BLaER1 treated with 17β-estradiol and CSF1 and Interleukin-3, amounts not matched to agents 10 nM and 100 nM (cell line): ENCODE results near the gene G2E3.

Source experiments
- H3K27ac ChIP-seq, 11 experiments: shearing (Covaris generic); formaldehyde crosslinking; 2 replicates each; pipeline ENCODE4 v1.8.1; 2022
- H3K27me3 ChIP-seq, 11 experiments: shearing (Covaris generic); formaldehyde crosslinking; 2 replicates each; pipeline ENCODE4 v1.8.1; 2022
- H3K36me3 ChIP-seq, 11 experiments: shearing (Covaris generic); formaldehyde crosslinking; 2 replicates each; pipeline ENCODE4 v1.8.1; 2022
- H3K4me1 ChIP-seq, 10 experiments: shearing (Covaris generic); formaldehyde crosslinking; 2 replicates each; pipeline ENCODE4 v1.8.1; 2022
- H3K4me2 ChIP-seq, 11 experiments: shearing (Covaris generic); formaldehyde crosslinking; 2 replicates each; pipeline ENCODE4 v1.8.1; 2022
- H3K4me3 ChIP-seq, 10 experiments: shearing (Covaris generic); formaldehyde crosslinking; 2 replicates each; pipeline ENCODE4 v1.8.1; 2022
- H3K9ac ChIP-seq, 11 experiments: shearing (Covaris generic); formaldehyde crosslinking; 2 replicates each; pipeline ENCODE4 v1.8.1; 2022
- H3K9me3 ChIP-seq, 11 experiments: shearing (Covaris generic); formaldehyde crosslinking; replicated peaks in 1 of 11; 2 replicates each; pipeline ENCODE4 v1.8.1; 2022
- H4K20me1 ChIP-seq, 11 experiments: shearing (Covaris generic); formaldehyde crosslinking; 2 replicates each; pipeline ENCODE4 v1.8.1; 2022
- Cebpa-rat ChIP-seq, 11 experiments: shearing (Covaris generic); IDR thresholded peaks; 2 replicates each; pipeline ENCODE4 v1.8.1; 2022

The G2E3 gene

GRCh38 chr14:30645600-30645999 is 86.6 kb downstream of the G2E3 start:
- no peak overlapping the region for H3K4me2 ChIP-seq
- H3K27me3 ChIP-seq = no peaks in the 10 kb centered on the region
- H3K4me3 ChIP-seq = no peak overlapping the region
- H3K4me1 ChIP-seq = no peaks in the 10 kb centered on the region
- peaks cover 0 to 17% (median 0%) of the 10 kb centered on the region in 11 experiments; a peak in 5 of 22 replicates for H4K20me1 ChIP-seq
- peaks cover 67 to 98% (median 85%) of the 10 kb centered on the region in 11 experiments for H3K36me3 ChIP-seq
- no peak overlapping the region for H3K27ac ChIP-seq
- no peak overlapping the region for H3K9ac ChIP-seq
- peaks cover 24 to 35% (median 28%) of the 10 kb centered on the region in 11 experiments for H3K9me3 ChIP-seq
- TF ChIP-seq Cebpa-rat (IDR thresholded peaks at IDR 0.05) = no peak

- no peak overlapping the region for H3K27ac ChIP-seq
- H3K27me3 ChIP-seq = no peaks in the 10 kb centered on the region
- no peak overlapping the region for H3K9ac ChIP-seq
- no peaks in the 10 kb centered on the region for H3K4me1 ChIP-seq
- peaks cover 79 to 98% (median 90%) of the 10 kb centered on the region in 11 experiments for H3K36me3 ChIP-seq
- H3K4me2 ChIP-seq = no peak overlapping the region
- no peak overlapping the region for H3K4me3 ChIP-seq
- TF ChIP-seq Cebpa-rat (IDR thresholded peaks at IDR 0.05) = no peak
- peaks cover 0 to 17% (median 0%) of the 10 kb centered on the region in 11 experiments; a peak in 5 of 22 replicates for H4K20me1 ChIP-seq
- H3K9me3 ChIP-seq = peaks cover 21 to 27% (median 24%) of the 10 kb centered on the region in 11 experiments
These were observed 89.5 kb downstream of the G2E3 start for GRCh38 chr14:30648471-30648870.

- H4K20me1 ChIP-seq = peaks cover 0 to 24% (median under 1%) of the 10 kb centered on the region in 11 experiments; a peak in 8 of 22 replicates
- H3K9me3 ChIP-seq = no peaks in the 10 kb centered on the region
- H3K27ac ChIP-seq = no peak overlapping the region
- H3K4me2 ChIP-seq = no peak overlapping the region
- no peaks in the 10 kb centered on the region for H3K27me3 ChIP-seq
- H3K9ac ChIP-seq = no peak overlapping the region
- H3K36me3 ChIP-seq = peaks cover 78 to 98% (median 88%) of the 10 kb centered on the region in 11 experiments
- TF ChIP-seq Cebpa-rat (IDR thresholded peaks at IDR 0.05) = no peak
- no peaks in the 10 kb centered on the region for H3K4me1 ChIP-seq
- no peak overlapping the region for H3K4me3 ChIP-seq
These were observed 93.0 kb downstream of the G2E3 start for GRCh38 chr14:30651937-30652336.

GRCh38 chr14:30655124-30655523 is 96.2 kb downstream of the G2E3 start:
- H3K4me3 ChIP-seq = no peak overlapping the region
- H4K20me1 ChIP-seq = peaks cover 0 to 29% (median 4%) of the 10 kb centered on the region in 11 experiments; a peak in 7 of 22 replicates
- no peak for TF ChIP-seq Cebpa-rat (IDR thresholded peaks at IDR 0.05)
- no peak overlapping the region for H3K27ac ChIP-seq
- H3K9ac ChIP-seq = no peak overlapping the region
- no peaks in the 10 kb centered on the region for H3K27me3 ChIP-seq
- peaks cover 68 to 99% (median 90%) of the 10 kb centered on the region in 11 experiments for H3K36me3 ChIP-seq
- H3K9me3 ChIP-seq = no peaks in the 10 kb centered on the region
- no peak overlapping the region for H3K4me2 ChIP-seq
- no peaks in the 10 kb centered on the region for H3K4me1 ChIP-seq

- Histone ChIP-seq H4K20me1 (peaks cover 0 to 29% (median 4%) of the 10 kb centered on the region in 11 experiments; a peak in 7 of 22 replicates), H3K9me3 (no peaks in the 10 kb centered on the region), H3K27ac (no peak overlapping the region), H3K4me2 (no peak overlapping the region), H3K9ac (no peak overlapping the region), H3K27me3 (no peaks in the 10 kb centered on the region), H3K4me1 (no peaks in the 10 kb centered on the region), H3K36me3 (peaks cover 68 to 99% (median 89%) of the 10 kb centered on the region in 11 experiments), H3K4me3 (no peak overlapping the region)
- TF ChIP-seq Cebpa-rat (IDR thresholded peaks at IDR 0.05) = no peak
These were observed 96.7 kb downstream of the G2E3 start for GRCh38 chr14:30655658-30656057.

- TF ChIP-seq Cebpa-rat (IDR thresholded peaks at IDR 0.05) = no peak
- H3K9ac ChIP-seq = no peak overlapping the region
- no peaks in the 10 kb centered on the region for H3K4me1 ChIP-seq
- H3K4me3 ChIP-seq = no peak overlapping the region
- peaks cover 0 to 32% (median 4%) of the 10 kb centered on the region in 11 experiments; a peak in 7 of 22 replicates for H4K20me1 ChIP-seq
- H3K36me3 ChIP-seq = peaks cover 74 to 99% (median 89%) of the 10 kb centered on the region in 11 experiments
- H3K9me3 ChIP-seq = no peaks in the 10 kb centered on the region
- H3K27me3 ChIP-seq = no peaks in the 10 kb centered on the region
- H3K4me2 ChIP-seq = no peak overlapping the region
- no peak overlapping the region for H3K27ac ChIP-seq
These were observed 97.3 kb downstream of the G2E3 start for GRCh38 chr14:30656190-30656632.

GRCh38 chr14:30657050-30657449 is 98.1 kb downstream of the G2E3 start:
- Histone ChIP-seq H3K27ac (no peak overlapping the region), H3K4me3 (no peak overlapping the region), H3K27me3 (no peaks in the 10 kb centered on the region), H3K36me3 (peaks cover 68 to 99% (median 83%) of the 10 kb centered on the region in 11 experiments), H3K4me2 (no peak overlapping the region), H3K4me1 (no peaks in the 10 kb centered on the region), H3K9me3 (peaks cover 0 to 2% (median 0%) of the 10 kb centered on the region in 11 experiments; a peak in 1 of 22 replicates), H4K20me1 (peaks cover 0 to 32% (median 4%) of the 10 kb centered on the region in 11 experiments; a peak in 7 of 22 replicates), H3K9ac (no peak overlapping the region)
- no peak for TF ChIP-seq Cebpa-rat (IDR thresholded peaks at IDR 0.05)

GRCh38 chr14:30657606-30658163 is 98.7 kb downstream of the G2E3 start:
- Histone ChIP-seq H3K4me1 (no peaks in the 10 kb centered on the region), H3K27me3 (no peaks in the 10 kb centered on the region), H3K9me3 (peaks cover 0 to 7% (median 0%) of the 10 kb centered on the region in 11 experiments; a peak in 1 of 22 replicates), H3K4me3 (no peak overlapping the region), H3K4me2 (no peak overlapping the region), H3K9ac (no peak overlapping the region), H3K36me3 (peaks cover 68 to 99% (median 83%) of the 10 kb centered on the region in 11 experiments), H3K27ac (no peak overlapping the region), H4K20me1 (peaks cover 0 to 32% (median 4%) of the 10 kb centered on the region in 11 experiments; a peak in 7 of 22 replicates)
- no peak for TF ChIP-seq Cebpa-rat (IDR thresholded peaks at IDR 0.05)

- Histone ChIP-seq H3K4me2 (no peak overlapping the region), H3K4me3 (no peak overlapping the region), H3K36me3 (peaks cover 65 to 99% (median 83%) of the 10 kb centered on the region in 11 experiments), H3K9me3 (peaks cover under 1 to 12% (median 4%) of the 10 kb centered on the region in 11 experiments; a peak in 14 of 22 replicates), H3K9ac (no peak overlapping the region), H4K20me1 (peaks cover 0 to 32% (median 4%) of the 10 kb centered on the region in 11 experiments; a peak in 7 of 22 replicates), H3K27me3 (no peaks in the 10 kb centered on the region), H3K27ac (no peak overlapping the region), H3K4me1 (no peaks in the 10 kb centered on the region)
- no peak for TF ChIP-seq Cebpa-rat (IDR thresholded peaks at IDR 0.05)
These were observed 99.7 kb downstream of the G2E3 start for GRCh38 chr14:30658645-30659044.
